Measurements from ENCODE around the gene KLHL40.

The KLHL40 gene

DNA sequence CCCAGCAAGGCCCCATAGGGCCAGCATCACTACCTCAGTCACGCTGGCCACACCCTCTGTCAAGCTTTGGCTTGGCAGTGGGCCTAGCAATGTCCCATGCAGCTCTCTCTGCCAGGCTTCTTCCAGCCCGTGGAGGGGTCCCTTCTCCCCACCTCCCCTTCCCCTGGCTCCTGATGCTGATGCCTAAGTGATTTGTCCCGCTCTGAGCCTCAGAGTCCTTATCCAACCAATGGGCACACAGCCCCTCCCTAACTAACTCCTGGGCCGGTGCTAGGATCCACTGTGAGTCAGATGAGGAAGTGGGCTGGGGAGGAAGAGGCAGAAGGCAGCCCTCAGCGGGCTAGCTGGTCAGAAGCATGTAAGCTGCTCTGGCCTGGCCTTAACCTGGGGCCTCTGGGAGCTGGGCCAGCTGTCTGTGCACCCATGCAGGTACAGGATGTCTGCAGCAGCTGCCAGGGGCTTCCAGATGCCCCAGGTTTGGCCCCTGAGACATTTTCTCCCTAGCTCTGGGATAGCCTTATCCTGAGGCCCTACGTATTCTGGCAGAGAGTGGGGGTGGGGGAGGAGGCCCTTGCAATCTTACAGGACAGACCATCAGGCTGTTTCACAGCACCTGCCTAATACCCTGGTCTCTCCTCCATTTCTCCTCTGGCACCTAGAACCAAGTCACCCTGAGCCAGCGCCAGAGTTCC is 32.6 kb upstream of the KLHL40 start:
- no peaks in the 10 kb centered on the region for H3K36me3 ChIP-seq (ENCODE audit: control insufficient read depth, insufficient read depth, low read length)
- H3K9me3 ChIP-seq (ENCODE audit: control insufficient read depth, low read length), result no peaks in the 10 kb centered on the region
- H3K9ac ChIP-seq (ENCODE audit: low read length), result peak overlapping the region; percentile 51
- H3K4me3 ChIP-seq (ENCODE audit: low read length), result peak overlapping the region; percentile 31
- no peaks in the 10 kb centered on the region for H3K27me3 ChIP-seq (ENCODE audit: control insufficient read depth, insufficient read depth, low read length)
- peaks cover 34% of the 10 kb centered on the region for H3K4me1 ChIP-seq (ENCODE audit: control insufficient read depth, insufficient read depth, low read length)

DNA sequence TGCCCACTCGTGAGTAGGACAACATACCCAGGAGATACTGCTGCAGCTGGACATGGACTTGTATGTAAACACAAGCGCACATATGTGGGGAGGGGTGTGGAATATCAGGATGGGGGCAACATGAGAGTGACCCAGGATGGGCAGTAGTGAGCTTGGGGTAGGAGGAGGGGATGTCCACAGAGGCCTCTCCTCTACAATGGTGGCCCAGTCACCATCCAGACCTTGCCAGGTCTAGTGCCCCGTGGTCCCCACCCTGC is 32.1 kb upstream of the KLHL40 start:
- H3K9me3 ChIP-seq (ENCODE audit: control insufficient read depth, low read length), result no peaks in the 10 kb centered on the region
- H3K36me3 ChIP-seq (ENCODE audit: control insufficient read depth, insufficient read depth, low read length), result no peaks in the 10 kb centered on the region
- no peaks in the 10 kb centered on the region for H3K27me3 ChIP-seq (ENCODE audit: control insufficient read depth, insufficient read depth, low read length)
- H3K4me1 ChIP-seq (ENCODE audit: control insufficient read depth, insufficient read depth, low read length), result peaks cover 34% of the 10 kb centered on the region
- H3K4me3 ChIP-seq (ENCODE audit: low read length), result peak overlapping the region; percentile 31
- H3K9ac ChIP-seq (ENCODE audit: low read length), result peak overlapping the region; percentile 74

DNA sequence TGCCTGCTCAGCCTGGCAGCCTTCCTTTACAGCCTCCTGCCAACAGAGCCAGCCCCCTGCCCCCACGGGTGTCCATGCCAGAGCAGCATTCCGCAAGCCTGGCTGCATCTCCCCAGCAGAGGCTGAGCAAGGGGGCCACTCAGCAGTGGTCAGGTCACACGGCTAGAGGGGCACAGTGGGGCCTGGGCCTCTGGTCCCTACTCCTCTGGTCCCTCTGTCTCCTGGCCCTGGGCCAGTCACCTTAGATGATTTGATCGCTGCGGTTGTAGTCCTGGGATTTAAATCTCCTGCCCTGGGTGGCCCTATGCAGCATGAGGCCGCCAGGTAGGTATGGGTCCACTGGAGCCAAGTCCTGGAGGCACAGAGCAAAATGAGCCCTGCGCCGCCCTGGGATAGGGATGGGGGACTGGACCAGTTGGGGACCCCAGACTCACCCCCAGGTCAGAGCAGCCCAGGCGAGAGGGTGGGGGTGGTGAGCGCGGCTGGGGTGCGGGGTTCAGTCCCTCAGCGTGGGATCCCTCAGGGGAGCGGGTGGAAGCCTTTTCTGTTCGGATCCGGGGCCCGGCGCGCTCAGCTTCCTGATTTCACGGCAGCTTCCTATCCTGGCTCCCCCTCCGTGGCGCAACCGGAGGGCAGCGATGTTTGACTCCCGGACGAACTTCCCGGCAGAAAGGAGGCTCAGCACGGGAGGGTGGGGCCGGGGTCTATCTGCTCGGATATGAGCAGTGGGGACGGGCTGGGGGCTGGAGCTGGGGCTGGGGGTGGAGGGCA is 31.6 kb upstream of the KLHL40 start, which contains the start of gene ZBTB47:
TSS of gene ZBTB47 (plus strand) at position 138 of the 771 bp plus-strand sequence. CDS start 4,659 bp downstream, outside the sequence.
- peak within 1 kb of the TSS; percentile 37 for H3K4me3 ChIP-seq (ENCODE audit: low read length)
- H3K9me3 ChIP-seq (ENCODE audit: control insufficient read depth, low read length), result no peaks in the 10 kb centered on the region
- H3K9ac ChIP-seq (ENCODE audit: low read length), result peak within 1 kb of the TSS; percentile 74
- H3K4me1 ChIP-seq (ENCODE audit: control insufficient read depth, insufficient read depth, low read length), result peaks cover 34% of the 10 kb centered on the region
- H3K27me3 ChIP-seq (ENCODE audit: control insufficient read depth, insufficient read depth, low read length), result no peaks in the 10 kb centered on the region
- H3K36me3 ChIP-seq (ENCODE audit: control insufficient read depth, insufficient read depth, low read length), result no peaks in the 10 kb centered on the region

DNA sequence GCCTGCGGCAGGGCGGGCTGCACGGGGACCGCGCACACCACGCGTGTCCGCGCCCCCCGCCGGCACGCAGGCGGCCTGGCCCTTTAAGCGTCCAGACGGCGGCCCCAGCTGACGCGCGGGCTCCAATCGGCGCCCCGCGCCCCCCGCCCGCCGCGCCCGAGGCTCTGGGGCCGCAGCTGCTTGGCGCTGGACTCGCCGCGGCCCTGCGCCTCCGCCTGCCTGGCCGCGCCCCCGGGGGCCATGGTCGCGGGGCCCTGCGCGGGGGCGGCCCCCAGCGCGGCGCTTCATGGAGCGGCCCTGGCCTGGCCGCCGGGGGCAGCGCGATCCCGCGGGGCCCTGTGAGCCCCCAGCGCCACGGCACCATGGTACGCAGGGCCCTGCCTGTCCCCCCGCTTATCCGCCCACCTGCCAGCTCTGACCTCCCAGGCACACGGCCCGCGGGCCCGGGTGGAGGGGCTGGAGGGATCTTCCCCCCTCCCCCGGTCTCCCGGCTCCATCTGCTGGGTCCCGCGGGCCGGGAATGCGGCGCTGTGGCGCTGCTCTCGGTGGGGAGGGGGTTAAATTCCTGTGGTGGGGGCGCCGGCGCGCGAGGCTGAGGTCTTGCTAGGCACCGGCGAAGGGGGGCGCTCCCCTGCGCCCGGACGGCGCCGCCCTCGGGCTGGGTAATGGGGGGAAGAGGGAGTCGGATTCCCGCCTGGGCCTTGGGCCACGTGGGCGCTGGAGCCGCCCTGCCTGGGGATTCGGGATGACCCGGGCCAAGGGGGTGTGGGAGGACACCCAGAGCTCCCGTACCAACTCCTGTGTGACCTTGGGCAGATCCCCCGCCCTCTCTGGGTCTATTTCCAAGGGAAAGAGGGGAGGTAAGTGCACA is 30.8 kb upstream of the KLHL40 start:
- Histone ChIP-seq H3K27me3 (ENCODE audit: control insufficient read depth, insufficient read depth, low read length) (no peaks in the 10 kb centered on the region), H3K36me3 (ENCODE audit: control insufficient read depth, insufficient read depth, low read length) (no peaks in the 10 kb centered on the region), H3K4me3 (ENCODE audit: low read length) (peak overlapping the region; percentile 37), H3K4me1 (ENCODE audit: control insufficient read depth, insufficient read depth, low read length) (peaks cover 34% of the 10 kb centered on the region), H3K9me3 (ENCODE audit: control insufficient read depth, low read length) (no peaks in the 10 kb centered on the region), H3K9ac (ENCODE audit: low read length) (peak overlapping the region; percentile 74)

DNA sequence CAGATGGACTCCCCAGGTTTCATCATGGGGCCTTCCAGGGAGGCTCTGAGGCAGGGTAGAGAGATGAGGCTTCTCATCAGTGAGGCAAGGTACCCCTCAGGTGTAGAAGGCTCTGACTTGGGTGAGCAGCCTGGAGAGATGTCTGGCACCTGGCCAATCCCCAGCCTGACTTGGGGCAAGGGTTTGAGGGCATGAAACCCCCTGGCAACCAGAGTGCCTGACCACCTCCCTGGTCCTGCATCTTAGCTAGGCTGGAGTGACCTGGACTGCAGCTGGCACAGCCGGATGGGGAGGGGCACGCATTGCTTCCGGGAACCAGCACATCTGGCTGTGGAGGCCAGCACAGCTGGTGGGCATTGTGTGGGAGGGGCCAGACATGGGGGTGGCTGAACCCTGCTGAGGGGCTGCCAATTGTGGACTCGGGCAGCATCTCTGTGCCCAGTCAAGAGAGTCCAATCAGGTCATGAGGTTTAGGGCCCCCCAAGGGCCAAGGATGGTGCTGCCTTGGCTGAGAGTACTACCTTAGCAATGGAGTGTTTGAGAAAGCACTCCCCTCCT is 29.9 kb upstream of the KLHL40 start:
- Histone ChIP-seq H3K4me3 (ENCODE audit: low read length) (peak overlapping the region; percentile 37), H3K36me3 (ENCODE audit: control insufficient read depth, insufficient read depth, low read length) (no peaks in the 10 kb centered on the region), H3K9ac (ENCODE audit: low read length) (peak overlapping the region; percentile 65), H3K9me3 (ENCODE audit: control insufficient read depth, low read length) (no peaks in the 10 kb centered on the region), H3K4me1 (ENCODE audit: control insufficient read depth, insufficient read depth, low read length) (peaks cover 34% of the 10 kb centered on the region), H3K27me3 (ENCODE audit: control insufficient read depth, insufficient read depth, low read length) (no peaks in the 10 kb centered on the region)

GRCh38 chr3:42655980-42656679 is 29.2 kb upstream of the KLHL40 start:
- H3K36me3 ChIP-seq (ENCODE audit: control insufficient read depth, insufficient read depth, low read length), result no peaks in the 10 kb centered on the region
- H3K4me3 ChIP-seq (ENCODE audit: low read length), result no peak overlapping the region
- H3K9me3 ChIP-seq (ENCODE audit: control insufficient read depth, low read length), result no peaks in the 10 kb centered on the region
- no peak overlapping the region for H3K9ac ChIP-seq (ENCODE audit: low read length)
- peaks cover 34% of the 10 kb centered on the region for H3K4me1 ChIP-seq (ENCODE audit: control insufficient read depth, insufficient read depth, low read length)
- no peaks in the 10 kb centered on the region for H3K27me3 ChIP-seq (ENCODE audit: control insufficient read depth, insufficient read depth, low read length)

DNA sequence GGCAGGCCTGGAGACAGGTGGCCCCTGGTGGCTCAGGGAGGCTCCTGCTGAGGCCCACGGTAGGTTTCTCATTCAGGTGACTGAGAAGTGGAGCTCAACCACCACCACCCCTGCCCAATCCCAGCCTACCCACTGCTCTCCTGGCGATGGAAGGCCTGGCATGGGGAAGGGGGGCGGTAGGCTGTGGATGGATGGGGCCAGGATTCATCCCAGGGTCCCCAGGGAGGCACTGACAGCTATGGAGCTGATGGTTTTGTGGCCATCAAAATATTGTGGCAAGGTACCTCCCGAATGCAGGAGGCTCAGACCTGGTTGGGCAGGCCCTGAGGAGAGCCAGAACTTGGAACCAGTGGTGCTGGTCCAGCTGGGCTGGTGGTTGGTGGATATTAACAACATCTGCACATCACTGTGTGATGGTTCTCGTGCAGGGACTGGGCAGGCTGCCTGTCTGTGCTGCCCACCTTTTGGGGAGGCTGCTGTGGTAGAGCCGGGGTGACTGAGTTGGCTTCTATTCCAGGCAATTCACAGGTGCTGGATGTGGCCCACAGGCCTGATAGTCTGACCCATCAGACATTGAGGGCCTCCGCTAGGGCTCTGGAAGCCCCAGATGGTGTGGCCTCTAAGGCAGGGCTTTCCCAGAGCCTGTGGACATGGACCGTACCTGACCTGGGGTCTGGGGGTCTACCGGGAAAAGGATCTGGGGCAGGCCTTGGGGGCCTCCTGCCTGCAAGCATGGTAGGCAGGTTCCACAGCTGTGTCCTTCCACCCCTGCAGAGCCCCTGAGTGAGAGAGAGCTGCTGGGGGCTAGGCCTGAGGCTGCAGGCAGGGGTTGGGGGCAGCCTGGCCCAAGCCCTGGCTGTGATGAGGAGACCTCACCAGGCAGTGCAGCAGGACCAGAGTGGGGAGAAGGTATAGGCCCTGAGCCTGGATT is 28.4 kb upstream of the KLHL40 start:
- Histone ChIP-seq H3K4me3 (ENCODE audit: low read length) (no peak overlapping the region), H3K4me1 (ENCODE audit: control insufficient read depth, insufficient read depth, low read length) (peaks cover 33% of the 10 kb centered on the region), H3K9ac (ENCODE audit: low read length) (no peak overlapping the region), H3K27me3 (ENCODE audit: control insufficient read depth, insufficient read depth, low read length) (no peaks in the 10 kb centered on the region), H3K9me3 (ENCODE audit: control insufficient read depth, low read length) (no peaks in the 10 kb centered on the region), H3K36me3 (ENCODE audit: control insufficient read depth, insufficient read depth, low read length) (no peaks in the 10 kb centered on the region)

- Histone ChIP-seq H3K36me3 (ENCODE audit: control insufficient read depth, insufficient read depth, low read length) (no peaks in the 10 kb centered on the region), H3K9ac (ENCODE audit: low read length) (no peak overlapping the region), H3K4me1 (ENCODE audit: control insufficient read depth, insufficient read depth, low read length) (peaks cover 25% of the 10 kb centered on the region), H3K4me3 (ENCODE audit: low read length) (no peak overlapping the region), H3K9me3 (ENCODE audit: control insufficient read depth, low read length) (no peaks in the 10 kb centered on the region), H3K27me3 (ENCODE audit: control insufficient read depth, insufficient read depth, low read length) (no peaks in the 10 kb centered on the region)
Measured at GRCh38 chr3:42657675-42658074, 27.7 kb upstream of the KLHL40 start.

GRCh38 chr3:42658091-42658770 is 27.1 kb upstream of the KLHL40 start:
- Histone ChIP-seq H3K9ac (ENCODE audit: low read length) (no peak overlapping the region), H3K4me3 (ENCODE audit: low read length) (no peak overlapping the region)

GRCh38 chr3:42658771-42659390 is 26.5 kb upstream of the KLHL40 start:
- Histone ChIP-seq H3K36me3 (ENCODE audit: control insufficient read depth, insufficient read depth, low read length) (no peaks in the 10 kb centered on the region), H3K27me3 (ENCODE audit: control insufficient read depth, insufficient read depth, low read length) (no peaks in the 10 kb centered on the region), H3K4me3 (ENCODE audit: low read length) (no peak overlapping the region), H3K4me1 (ENCODE audit: control insufficient read depth, insufficient read depth, low read length) (peaks cover 13% of the 10 kb centered on the region), H3K9ac (ENCODE audit: low read length) (no peak overlapping the region), H3K9me3 (ENCODE audit: control insufficient read depth, low read length) (no peaks in the 10 kb centered on the region)

More at GRCh38 chr3:42658091-42658770, 27.1 kb upstream of the KLHL40 start:
- Histone ChIP-seq H3K36me3 (ENCODE audit: control insufficient read depth, insufficient read depth, low read length) (no peaks in the 10 kb centered on the region), H3K4me1 (ENCODE audit: control insufficient read depth, insufficient read depth, low read length) (peaks cover 20% of the 10 kb centered on the region), H3K27me3 (ENCODE audit: control insufficient read depth, insufficient read depth, low read length) (no peaks in the 10 kb centered on the region), H3K9me3 (ENCODE audit: control insufficient read depth, low read length) (no peaks in the 10 kb centered on the region)

All from mucosa of stomach (tissue), 1 donor.